HG03575 (cell line): Measurements from ENCODE around the gene FRG1.
A peak's percentile ranks its signal among the peaks of the same experiment; 100 is the strongest.
"Not testable (repeated sequence)": the region's sequence is repeated elsewhere in the genome, so short reads cannot be mapped to it uniquely, and the experiment has no call there.

Source experiments
- ATAC-seq: cut with Tn5 transposase; IDR thresholded peaks from one replicate; pipeline ENCODE4 v1.9.1; 2021; ENCODE audit not compliant: unreplicated experiment, insufficient number of reproducible peaks, low FRiP score; ENCODE audit errors: extremely low read depth

FRG1 gene

GRCh38 chr4:189940178-189941004 is at the start of gene FRG1:
Gene FRG1, plus strand, starts transcription at chr4:189940872. Its CDS starts 138 bp downstream, at chr4:189941010.
- ATAC-seq, result peak; percentile 97

- ATAC-seq, result no peak
Measured at GRCh38 chr4:189897667-189898066, 43.0 kb upstream of the FRG1 start.

- ATAC-seq, result not testable (repeated sequence)
Measured at GRCh38 chr4:189899481-189900015, 41.1 kb upstream of the FRG1 start.

GRCh38 chr4:189904420-189905027 is 36.1 kb upstream of the FRG1 start:
- ATAC-seq, result not testable (repeated sequence)

GRCh38 chr4:189912170-189912569 is 28.5 kb upstream of the FRG1 start:
- ATAC-seq, result no peak

GRCh38 chr4:189917161-189917891 is 23.3 kb upstream of the FRG1 start:
- ATAC-seq, result no peak

- ATAC-seq, result no peak
Measured at GRCh38 chr4:189921058-189921457, 19.6 kb upstream of the FRG1 start.

- not testable (repeated sequence) for ATAC-seq
Measured at GRCh38 chr4:189926742-189927141, 13.9 kb upstream of the FRG1 start.

- ATAC-seq, result no peak
Measured at GRCh38 chr4:189941005-189941450, 356 bp downstream of the FRG1 start.

- ATAC-seq, result not testable (repeated sequence)
Measured at GRCh38 chr4:189942412-189942811, 1.7 kb downstream of the FRG1 start.

GRCh38 chr4:189944077-189944476 is 3.4 kb downstream of the FRG1 start:
- not testable (repeated sequence) for ATAC-seq

GRCh38 chr4:189946906-189947305 is 6.2 kb downstream of the FRG1 start:
- not testable (repeated sequence) for ATAC-seq

GRCh38 chr4:189948486-189948885 is 7.8 kb downstream of the FRG1 start:
- not testable (repeated sequence) for ATAC-seq

GRCh38 chr4:189969291-189969690 is 28.6 kb downstream of the FRG1 start:
- ATAC-seq, result not testable (repeated sequence)

GRCh38 chr4:189973646-189974045 is 33.0 kb downstream of the FRG1 start:
- ATAC-seq, result no peak

- ATAC-seq, result no peak
Measured at GRCh38 chr4:189974056-189974455, 33.4 kb downstream of the FRG1 start.

GRCh38 chr4:189979196-189980047 is 38.8 kb downstream of the FRG1 start:
- no peak for ATAC-seq

GRCh38 chr4:189980292-189980691 is 39.6 kb downstream of the FRG1 start:
- not testable (repeated sequence) for ATAC-seq
